ENCODE results near the gene CREB5. TPM values are rescaled to one million over a fixed set of nuclear protein-coding genes. Genes with fewer than 3 reads are reported as not detected.

The CREB5 gene
- total RNA-seq, 1 experiment from 2014 or later: 1.3 TPM

GRCh38 chr7:28447071-28447470 is 34.8 kb downstream of the CREB5 start:
- CTCF ChIA-PET: no interaction called here
- no peak for TF ChIP-seq ARID4B (CRISPR knock-in tag; IDR thresholded peaks at IDR 0.05; ENCODE audit: borderline replicate concordance)
- no peak for TF ChIP-seq RELA (CRISPR knock-in tag; IDR thresholded peaks at IDR 0.05; ENCODE audit: borderline replicate concordance)
- no peak for TF ChIP-seq IRF2 (CRISPR knock-in tag; IDR thresholded peaks at IDR 0.05; ENCODE audit: borderline replicate concordance, low read depth)
- TF ChIP-seq SOX15 (CRISPR knock-in tag; IDR thresholded peaks at IDR 0.05): no peak
- no peak for TF ChIP-seq GTF2I (CRISPR knock-in tag; conservative IDR thresholded peaks at IDR 0.05)
- no peak for TF ChIP-seq NFATC4 (CRISPR knock-in tag; IDR thresholded peaks at IDR 0.05)
- Mint-ChIP-seq H3K9me3 (peaks cover 3% of the 10 kb centered on the region; the same call in 1 of the 2 replicates), H3K36me3 (no peaks in the 10 kb centered on the region), H3K27ac (no peak overlapping the region), H3K27me3 (ENCODE audit: low read depth) (no peaks in the 10 kb centered on the region; the same call in 1 of the 2 replicates), H3K4me3 (no peak overlapping the region), H3K4me1 (no peaks in the 10 kb centered on the region)
- DNase-seq (ENCODE audit: low spot score): no peak
- POLR2A ChIA-PET: no interaction called here
- ATAC-seq: no peak

DNA sequence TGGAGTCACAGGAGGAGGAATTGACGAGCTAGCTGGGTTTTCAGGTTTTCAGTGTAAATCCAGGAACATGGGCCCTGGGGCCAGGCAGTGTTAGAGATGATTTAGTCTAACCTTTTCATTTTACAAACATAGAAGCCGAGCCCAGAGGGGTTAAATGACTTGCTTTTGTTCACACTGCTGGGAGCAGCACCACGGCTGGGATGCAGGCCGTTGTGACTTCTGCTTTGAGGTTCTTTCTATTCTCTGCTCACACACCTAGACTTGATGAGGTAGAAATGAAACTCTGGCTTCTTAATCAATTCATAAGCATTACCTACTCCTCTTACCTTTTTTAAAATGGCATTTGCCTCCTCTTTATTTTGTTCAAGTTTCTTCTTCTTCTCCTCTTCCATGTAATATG is 36.4 kb downstream of the CREB5 start:
- peaks cover 3% of the 10 kb centered on the region; the same call in 1 of the 2 replicates for H3K9me3 Mint-ChIP-seq
- H3K36me3 Mint-ChIP-seq: no peaks in the 10 kb centered on the region
- POLR2A ChIA-PET: interaction anchor here (0.5 kb wide), 1 partner anchor 17 kb away, joined by 6 read pairs; no protein-coding TSS in a partner anchor

More for the DNA sequence above, 36.4 kb downstream of the CREB5 start:
- H3K27ac Mint-ChIP-seq: no peak overlapping the region
- H3K27me3 Mint-ChIP-seq (ENCODE audit: low read depth): no peaks in the 10 kb centered on the region; the same call in 1 of the 2 replicates
- DNase-seq (ENCODE audit: low spot score) (no peak), ATAC-seq (no peak)
- no peak overlapping the region for H3K4me3 Mint-ChIP-seq
- TF ChIP-seq JUN (CRISPR knock-in tag; IDR thresholded peaks at IDR 0.05): no peak
- no peak for TF ChIP-seq HMGA2 (CRISPR knock-in tag; IDR thresholded peaks at IDR 0.05)
- TF ChIP-seq, protein P1, sequence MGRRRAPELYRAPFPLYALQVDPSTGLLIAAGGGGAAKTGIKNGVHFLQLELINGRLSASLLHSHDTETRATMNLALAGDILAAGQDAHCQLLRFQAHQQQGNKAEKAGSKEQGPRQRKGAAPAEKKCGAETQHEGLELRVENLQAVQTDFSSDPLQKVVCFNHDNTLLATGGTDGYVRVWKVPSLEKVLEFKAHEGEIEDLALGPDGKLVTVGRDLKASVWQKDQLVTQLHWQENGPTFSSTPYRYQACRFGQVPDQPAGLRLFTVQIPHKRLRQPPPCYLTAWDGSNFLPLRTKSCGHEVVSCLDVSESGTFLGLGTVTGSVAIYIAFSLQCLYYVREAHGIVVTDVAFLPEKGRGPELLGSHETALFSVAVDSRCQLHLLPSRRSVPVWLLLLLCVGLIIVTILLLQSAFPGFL (CRISPR knock-in tag; IDR thresholded peaks at IDR 0.05; ENCODE audit: borderline replicate concordance): no peak
- TF ChIP-seq TEAD1 (CRISPR knock-in tag; IDR thresholded peaks at IDR 0.05): no peak
- TF ChIP-seq, protein P2, sequence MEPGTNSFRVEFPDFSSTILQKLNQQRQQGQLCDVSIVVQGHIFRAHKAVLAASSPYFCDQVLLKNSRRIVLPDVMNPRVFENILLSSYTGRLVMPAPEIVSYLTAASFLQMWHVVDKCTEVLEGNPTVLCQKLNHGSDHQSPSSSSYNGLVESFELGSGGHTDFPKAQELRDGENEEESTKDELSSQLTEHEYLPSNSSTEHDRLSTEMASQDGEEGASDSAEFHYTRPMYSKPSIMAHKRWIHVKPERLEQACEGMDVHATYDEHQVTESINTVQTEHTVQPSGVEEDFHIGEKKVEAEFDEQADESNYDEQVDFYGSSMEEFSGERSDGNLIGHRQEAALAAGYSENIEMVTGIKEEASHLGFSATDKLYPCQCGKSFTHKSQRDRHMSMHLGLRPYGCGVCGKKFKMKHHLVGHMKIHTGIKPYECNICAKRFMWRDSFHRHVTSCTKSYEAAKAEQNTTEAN (CRISPR knock-in tag; IDR thresholded peaks at IDR 0.05): no peak
- no peak for TF ChIP-seq ARID4B (CRISPR knock-in tag; IDR thresholded peaks at IDR 0.05; ENCODE audit: borderline replicate concordance)
- TF ChIP-seq ZNF121 (CRISPR knock-in tag; IDR thresholded peaks at IDR 0.05): no peak
- TF ChIP-seq NFYB (CRISPR knock-in tag; conservative IDR thresholded peaks at IDR 0.05; ENCODE audit: low read depth): no peak
- TF ChIP-seq, protein P3, sequence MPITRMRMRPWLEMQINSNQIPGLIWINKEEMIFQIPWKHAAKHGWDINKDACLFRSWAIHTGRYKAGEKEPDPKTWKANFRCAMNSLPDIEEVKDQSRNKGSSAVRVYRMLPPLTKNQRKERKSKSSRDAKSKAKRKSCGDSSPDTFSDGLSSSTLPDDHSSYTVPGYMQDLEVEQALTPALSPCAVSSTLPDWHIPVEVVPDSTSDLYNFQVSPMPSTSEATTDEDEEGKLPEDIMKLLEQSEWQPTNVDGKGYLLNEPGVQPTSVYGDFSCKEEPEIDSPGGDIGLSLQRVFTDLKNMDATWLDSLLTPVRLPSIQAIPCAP (CRISPR knock-in tag; IDR thresholded peaks at IDR 0.05): no peak
- TF ChIP-seq NR3C1 (CRISPR knock-in tag; conservative IDR thresholded peaks at IDR 0.05; ENCODE audit: low read depth): no peak
- TF ChIP-seq GABPB1 (CRISPR knock-in tag; IDR thresholded peaks at IDR 0.05): no peak
- peaks cover 3% of the 10 kb centered on the region; the same call in 1 of the 2 replicates for H3K4me1 Mint-ChIP-seq
- CTCF ChIA-PET: no interaction called here
